Activated T-cell treated with anti-CD3 and anti-CD28 coated beads for 1 hour (primary cell): ENCODE data around the gene HYOU1.
"Not testable (repeated sequence)": the region's sequence is repeated elsewhere in the genome, so short reads cannot be mapped to it uniquely, and the experiment has no call there.

Source experiments
- DNase-seq: peaks from one replicate; pipeline ENCODE4 v3.0.0-alpha.2; 2020; ENCODE audit warnings: low read depth

HYOU1 gene

DNA sequence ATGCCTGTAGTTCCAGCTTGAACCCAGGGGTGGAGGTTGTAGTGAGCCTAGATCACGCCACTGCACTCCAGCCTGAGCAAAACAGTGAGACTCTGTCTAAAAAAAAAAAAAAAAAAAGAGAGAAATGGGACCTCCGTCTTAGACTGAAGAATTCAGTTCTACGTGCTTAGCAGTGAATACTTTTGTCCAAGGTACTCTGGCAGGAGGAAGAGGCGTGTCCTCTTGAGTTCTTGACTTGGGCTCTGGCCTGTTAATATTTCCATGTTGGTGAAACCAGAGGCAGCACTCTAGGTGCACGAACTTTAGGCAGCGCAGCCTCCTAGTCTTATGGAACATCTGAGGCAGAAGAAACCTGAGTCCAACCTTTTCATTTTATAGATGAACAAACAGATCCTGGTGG lies 30.1 kb upstream of the HYOU1 start:
- no peak for DNase-seq

DNA sequence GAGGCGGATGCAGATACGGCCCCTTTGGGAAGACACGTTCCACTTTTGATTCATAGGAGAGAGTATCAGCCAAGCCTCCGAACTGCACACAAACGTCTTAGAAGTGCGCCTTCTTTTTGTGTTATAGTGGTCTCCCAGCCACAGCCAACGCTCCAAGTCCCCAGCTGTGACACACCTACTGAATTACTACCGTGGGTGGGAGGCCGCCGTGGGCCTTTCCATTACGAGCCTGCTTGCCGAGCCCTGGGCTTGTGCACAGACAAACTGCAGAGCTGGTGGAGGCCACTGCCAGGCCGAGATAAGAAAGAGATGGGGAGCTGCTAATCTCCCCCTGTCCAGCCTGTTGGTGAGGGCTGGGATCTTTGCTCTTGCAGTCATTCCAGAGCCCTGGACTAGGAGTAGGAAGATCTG lies 28.4 kb upstream of the HYOU1 start:
- DNase-seq, result no peak

DNA sequence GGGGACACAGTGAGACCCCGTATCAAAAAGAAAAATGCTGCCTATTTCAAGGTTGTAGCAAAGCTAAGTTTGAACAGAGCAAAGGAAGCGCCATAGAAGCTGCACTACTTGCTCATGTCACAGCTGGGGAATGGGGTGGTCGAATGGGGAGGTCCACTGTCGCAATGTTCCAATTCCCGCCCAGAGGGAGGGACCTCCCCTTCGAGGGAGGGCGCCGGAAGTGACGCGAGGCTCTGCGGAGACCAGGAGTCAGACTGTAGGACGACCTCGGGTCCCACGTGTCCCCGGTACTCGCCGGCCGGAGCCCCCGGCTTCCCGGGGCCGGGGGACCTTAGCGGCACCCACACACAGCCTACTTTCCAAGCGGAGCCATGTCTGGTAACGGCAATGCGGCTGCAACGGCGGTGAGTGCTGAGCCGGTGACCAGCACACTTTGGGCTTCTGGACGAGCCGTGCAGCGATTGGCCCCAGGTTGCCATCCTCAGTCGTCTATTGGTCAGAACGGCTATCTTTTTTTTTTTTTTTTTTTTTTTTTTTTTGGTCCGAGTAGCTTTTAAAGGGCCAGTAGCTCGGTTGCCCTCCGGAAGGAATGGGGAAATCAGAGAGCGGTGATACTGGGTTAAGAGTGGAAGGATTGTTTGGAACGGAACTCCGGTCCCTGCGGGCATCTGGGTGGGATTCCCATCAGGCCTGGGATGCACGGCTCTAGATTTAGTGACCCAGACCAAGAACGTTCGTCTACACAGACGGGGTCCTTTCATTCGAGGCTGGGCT lies 27.8 kb upstream of the HYOU1 start, which contains the start of gene HMBS:
Gene HMBS (plus strand): TSS at position 219 of the 774 bp plus-strand sequence. CDS start 153 bp downstream, at position 372.
- peak; percentile 83 for DNase-seq

DNA sequence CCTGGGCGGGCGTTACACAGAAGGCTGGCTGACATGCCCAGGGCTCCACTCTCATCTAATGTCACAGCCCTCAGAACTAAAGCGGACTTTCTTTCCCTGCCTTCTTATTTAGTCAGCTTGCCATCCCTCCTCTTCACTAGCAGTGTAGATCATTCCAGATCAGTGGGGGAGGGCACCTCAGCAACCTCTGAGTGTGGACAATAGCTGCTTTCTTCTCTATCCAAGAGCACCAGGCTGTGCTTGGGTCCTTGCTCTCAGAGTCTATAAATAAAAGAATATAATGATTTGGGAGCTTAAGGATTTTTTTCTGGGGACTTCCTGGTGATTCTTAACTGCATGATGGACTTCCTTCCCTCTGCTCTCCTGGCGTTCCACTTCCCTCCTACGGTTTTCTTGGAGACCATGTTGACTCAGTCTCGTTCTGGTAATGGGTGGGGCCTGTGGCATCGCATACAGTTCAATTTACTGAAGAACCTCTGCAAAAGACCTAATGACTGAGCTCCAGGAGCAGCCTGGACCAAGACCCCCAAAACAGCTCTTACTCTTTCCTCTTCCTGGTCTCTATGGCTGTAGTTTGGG lies 24.8 kb upstream of the HYOU1 start:
- DNase-seq, result no peak

DNA sequence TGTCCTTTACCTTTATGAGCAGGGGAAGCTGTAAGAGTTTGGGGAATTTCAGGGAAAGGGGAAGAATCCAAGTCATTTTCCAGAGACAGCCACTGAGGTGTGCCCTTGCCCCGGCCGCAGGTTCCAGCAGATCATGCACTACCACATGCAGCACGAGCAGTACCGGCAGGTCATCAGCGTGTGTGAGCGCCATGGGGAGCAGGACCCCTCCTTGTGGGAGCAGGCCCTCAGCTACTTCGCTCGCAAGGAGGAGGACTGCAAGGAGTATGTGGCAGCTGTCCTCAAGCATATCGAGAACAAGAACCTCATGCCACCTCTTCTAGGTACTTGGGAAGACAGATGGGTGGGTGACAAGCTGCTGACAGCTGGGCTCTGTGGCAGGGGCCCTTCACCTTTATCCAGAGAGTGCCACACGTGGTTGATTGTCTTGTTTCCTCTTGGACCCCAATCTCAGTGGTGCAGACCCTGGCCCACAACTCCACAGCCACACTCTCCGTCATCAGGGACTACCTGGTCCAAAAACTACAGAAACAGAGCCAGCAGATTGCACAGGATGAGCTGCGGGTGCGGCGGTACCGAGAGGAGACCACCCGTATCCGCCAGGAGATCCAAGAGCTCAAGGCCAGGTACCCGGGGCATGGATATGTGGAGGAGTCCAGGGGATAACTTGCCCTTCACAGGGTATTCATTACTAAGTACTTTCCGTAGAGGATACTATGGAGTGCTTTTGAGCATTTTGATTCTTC lies 21.8 kb upstream of the HYOU1 start:
- DNase-seq, result no peak

DNA sequence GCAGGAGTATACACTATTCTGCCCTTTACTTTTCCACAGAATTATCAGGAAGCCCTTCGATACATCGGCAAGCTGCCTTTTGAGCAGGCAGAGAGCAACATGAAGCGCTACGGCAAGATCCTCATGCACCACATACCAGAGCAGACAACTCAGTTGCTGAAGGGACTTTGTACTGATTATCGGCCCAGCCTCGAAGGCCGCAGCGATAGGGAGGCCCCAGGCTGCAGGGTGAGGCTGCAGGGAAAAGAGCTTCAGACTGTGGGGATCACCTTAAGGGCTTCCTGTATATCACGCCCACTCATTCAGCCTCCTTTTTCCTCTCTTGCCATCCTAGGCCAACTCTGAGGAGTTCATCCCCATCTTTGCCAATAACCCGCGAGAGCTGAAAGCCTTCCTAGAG lies 20.8 kb upstream of the HYOU1 start:
- DNase-seq, result no peak

DNA sequence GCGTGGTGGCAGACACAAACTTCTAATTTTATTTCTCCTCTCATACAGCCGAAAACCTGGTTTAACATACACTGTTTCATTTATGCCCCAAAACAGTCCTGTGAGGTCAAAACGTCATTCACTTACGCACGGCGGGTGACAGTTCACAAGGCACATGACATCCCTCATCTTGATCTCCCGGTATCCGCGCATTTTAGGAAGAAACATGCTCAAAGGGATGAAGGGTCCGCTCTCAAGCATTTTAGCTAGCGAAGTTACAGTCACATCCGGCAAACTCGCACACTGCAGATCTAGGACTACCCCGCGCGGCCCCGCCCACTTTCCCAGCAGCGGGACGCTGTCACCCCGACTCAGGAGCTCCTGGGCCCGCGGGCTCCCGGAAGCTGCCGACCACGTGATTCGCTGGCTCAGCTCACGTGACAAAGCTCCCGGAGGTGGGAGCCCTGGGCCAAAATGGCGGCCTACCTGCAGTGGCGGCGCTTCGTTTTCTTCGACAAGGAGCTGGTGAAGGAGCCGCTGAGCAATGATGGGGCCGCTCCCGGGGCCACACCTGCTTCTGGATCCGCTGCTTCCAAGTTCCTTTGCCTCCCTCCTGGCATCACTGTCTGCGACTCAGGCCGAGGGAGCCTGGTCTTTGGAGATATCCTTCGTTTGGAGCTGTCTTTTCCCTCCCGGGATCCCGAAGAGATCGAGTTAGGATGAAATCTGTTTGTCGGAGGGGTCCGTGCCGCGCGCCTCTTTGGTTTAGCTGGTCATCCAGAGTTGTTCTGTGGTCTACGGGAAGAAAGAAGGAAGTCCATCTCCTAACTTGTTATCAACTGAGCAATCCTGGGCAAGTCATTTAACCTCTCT lies 10.6 kb upstream of the HYOU1 start, which contains the start of gene VPS11:
Gene VPS11 (plus strand): TSS at position 448 of the 852 bp plus-strand sequence. CDS start 6 bp downstream, at position 454.
- peak; percentile 97 for DNase-seq

DNA sequence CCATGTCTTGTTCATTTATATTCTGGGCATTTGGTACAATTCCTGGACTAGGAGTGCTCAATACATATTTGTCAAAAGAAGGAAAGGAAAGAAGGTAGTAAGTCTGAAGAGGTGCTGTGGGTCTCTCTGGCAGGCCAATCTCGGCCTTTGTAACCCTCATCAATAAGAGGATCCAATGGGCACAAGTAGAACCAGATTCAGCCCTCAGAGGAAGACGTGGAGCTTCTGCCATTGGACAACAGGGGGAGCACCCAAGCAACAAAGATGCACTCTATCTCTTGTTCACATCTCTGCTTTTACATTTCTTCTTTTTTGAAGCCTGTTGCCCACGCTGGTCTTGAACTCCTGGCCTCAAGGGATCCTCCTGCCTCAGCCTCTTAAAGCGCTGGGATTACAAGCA lies 8.4 kb upstream of the HYOU1 start:
- peak; percentile 19 for DNase-seq

DNA sequence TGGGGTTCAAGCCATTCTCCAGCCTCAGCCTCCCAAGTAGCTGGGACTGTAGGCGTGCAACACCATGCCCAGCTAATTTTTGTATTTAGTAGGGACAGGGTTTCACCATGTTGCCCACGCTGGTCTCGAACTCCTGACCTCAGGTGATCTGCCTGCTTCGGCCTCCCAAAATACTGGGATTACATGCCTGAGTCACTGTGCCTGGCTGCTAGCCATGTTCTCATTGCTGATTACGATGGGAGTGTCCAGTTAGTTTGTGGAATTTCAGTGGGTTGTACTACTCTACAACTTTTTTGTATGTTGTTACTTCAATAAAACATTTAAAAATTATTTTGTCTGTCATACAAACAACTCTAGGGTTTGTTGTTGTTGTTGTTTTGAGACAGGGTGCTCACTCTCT lies 5.8 kb upstream of the HYOU1 start:
- DNase-seq, result no peak

DNA sequence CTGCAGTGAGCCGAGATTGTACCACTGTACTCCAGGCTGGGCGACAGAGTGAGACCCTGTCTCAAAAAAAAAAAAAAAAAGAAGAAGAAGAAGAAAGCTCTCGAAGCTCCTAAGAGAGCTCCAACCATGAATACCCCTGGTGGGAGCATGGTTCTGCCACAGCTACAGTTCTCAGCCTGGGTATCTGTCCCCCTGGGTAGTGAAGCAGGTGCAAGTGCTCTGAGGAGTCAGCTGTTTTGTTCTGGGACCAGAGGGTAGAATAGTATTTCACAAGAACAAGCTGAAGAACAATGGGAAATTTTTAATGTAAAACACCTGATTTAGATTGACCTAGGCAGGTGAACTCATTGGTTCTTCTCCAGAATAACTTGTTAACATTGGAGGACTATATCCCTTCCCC lies 4.3 kb upstream of the HYOU1 start:
- no peak for DNase-seq

DNA sequence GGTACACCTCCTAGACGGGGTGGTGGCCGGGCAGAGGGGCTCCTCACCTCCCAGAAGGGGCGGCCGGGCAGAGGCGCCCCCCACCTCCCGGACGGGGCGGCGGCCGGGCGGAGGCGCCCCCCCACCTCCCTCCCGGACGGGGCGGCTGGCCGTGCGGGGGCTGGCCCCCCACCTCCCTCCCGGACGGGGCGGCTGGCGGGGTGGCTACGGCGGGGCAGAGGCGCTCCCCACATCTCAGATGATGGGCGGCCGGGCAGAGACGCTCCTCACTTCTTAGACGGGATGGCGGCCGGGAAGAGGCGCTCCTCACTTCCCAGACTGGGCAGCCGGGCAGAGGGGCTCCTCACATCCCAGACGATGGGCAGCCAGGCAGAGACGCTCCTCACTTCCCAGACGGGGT lies 2.1 kb upstream of the HYOU1 start:
- DNase-seq, result not testable (repeated sequence)

DNA sequence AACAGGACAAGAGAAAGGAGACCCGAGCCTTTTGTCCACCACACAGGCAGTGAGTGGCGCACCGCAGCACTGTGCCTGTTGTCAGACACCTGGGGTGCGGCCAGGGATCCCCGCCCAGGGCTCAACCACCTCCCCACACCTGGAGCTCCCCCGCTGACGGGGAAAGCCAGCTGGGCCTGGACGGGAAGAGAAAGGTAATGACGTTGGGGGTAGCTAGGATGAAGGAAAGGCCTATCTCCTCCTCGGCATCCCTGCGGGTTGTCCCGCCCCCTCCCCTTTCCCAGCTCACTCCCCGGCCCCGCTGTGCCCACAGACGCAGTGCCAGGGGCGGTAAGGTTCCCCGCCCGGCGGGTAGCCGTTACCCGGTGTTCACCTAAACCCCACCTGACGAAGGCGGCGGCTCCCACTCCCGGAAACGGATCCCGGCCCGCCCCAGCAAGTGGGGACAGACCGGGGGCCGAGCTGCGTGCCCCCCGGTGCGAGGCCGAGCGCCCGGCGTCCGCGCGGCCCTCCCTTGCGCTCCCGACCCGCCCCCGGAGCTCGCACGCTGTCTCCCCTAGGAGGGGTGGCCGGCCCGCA lies 495 bp downstream of the HYOU1 start:
- peak; percentile 16 for DNase-seq

DNA sequence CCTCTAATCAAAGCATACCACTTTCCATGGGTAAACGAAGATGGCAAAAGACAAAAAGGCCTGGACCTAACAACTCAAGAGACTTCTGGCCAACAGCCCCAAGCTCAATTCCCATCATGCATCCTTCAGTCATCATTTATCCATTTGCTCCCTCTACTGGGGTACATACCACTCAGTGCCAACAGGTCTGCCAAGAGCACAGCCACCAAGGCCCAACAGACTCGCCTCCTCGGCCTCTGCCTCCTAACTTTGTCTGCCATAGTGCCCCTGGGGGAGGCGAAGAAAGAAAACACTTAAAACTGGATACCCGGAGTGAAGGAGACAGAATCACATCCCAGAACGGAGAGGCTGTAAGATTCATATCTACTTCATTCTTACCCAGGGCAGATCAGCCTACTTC lies 1.1 kb downstream of the HYOU1 start:
- DNase-seq, result no peak

DNA sequence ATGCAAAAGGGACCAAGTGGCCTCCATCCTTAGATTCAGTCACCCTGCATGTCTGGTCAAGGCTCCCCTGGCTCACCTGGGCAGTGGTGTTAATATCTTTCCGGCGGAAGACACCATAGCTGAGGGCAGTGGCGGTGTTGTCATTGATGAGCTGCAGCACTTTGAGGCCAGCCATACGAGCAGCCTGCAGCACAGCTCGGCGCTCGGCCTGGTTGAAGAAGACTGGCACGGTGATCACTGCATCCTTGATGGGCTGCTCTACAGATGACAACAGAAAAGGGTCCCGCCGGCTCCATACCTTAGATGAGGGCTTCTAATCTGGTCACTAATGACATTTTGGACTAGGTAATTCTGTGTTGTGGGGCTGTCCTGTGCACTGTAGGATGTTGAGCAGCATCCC lies 2.6 kb downstream of the HYOU1 start:
- DNase-seq, result no peak

DNA sequence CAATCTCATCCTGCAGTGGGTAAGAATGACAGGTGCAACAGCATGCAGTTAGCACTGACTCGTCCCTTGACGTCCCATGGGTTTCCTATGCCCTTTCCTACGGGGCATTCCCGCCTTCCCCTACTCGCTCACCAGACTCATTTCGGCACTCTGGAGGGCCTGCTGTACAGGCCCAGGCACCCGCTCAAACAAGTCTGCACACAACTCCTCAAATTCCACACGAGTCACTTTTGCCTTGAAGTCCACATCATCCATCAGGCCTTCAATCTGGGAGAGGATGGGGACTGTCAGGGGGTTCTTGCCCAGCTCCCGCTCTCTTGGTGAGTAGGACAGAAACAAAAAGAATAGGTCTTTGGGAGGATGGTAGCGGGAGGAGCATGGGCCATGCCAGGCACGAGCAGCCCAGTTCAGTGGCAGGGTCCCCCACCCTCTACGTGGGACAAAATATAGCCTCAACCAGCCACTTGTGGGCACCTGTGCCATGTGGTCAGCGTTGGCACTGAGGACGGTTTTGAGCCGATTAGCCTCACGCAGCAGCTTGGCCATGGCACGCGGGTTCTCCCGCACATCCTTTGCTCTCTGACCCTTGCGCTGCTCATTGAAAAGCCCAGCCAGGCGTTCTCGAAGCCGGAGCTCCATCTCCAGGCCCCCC lies 4.7 kb downstream of the HYOU1 start:
- no peak for DNase-seq

DNA sequence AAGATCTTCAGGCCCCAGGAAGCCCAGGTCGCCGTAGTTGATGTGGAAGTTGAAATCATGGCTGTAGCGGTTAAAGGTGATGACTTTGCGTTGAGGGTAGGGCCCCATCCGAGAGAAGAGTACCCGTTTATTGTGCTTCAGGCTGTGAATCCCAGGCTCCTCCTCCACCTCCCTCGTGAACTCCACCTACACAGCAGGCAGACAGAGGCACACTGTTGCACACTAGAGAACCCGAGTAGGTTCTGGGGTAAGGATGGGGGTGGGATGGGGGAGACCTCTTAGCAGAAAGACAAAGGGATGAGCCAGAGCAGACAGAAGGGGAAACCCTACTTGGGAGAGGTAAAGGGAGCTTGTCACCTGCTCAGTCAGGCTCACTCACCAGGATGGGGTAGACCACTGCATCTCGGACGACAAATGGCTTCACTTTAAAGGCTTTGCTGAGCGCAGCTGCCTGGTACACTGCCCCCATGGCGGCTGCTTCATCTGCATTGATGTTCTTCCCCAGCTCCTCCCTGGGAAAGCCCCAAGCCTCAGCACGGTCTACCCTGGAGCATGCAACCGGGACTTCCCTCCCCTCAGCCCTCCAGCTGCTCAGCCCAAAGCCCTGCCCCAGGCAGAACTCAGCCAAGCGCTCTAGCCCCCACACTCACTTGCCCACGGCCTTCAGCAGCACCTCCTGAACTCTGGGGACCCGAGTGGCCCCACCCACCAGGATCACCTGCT lies 5.4 kb downstream of the HYOU1 start:
- DNase-seq, result no peak

DNA sequence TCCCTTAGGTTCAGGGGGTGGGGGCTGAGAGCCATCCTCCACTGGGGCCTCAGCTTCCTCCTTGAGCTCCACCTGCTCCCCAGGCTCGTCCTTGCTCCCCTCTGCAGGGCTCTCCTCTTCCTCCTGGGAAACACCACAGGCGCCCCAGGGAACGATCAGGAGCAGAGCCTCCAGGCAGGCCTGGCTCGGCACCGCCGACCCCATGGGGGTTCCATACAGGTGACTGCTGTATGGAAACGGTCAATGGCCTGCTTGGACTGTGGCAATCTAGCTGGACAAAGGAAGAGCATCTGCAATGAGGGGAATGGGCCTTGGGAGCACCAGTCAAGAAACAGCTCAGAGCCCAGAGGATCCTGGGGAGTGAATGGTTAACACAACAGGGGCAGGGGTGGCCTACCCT lies 7.9 kb downstream of the HYOU1 start:
- no peak for DNase-seq

DNA sequence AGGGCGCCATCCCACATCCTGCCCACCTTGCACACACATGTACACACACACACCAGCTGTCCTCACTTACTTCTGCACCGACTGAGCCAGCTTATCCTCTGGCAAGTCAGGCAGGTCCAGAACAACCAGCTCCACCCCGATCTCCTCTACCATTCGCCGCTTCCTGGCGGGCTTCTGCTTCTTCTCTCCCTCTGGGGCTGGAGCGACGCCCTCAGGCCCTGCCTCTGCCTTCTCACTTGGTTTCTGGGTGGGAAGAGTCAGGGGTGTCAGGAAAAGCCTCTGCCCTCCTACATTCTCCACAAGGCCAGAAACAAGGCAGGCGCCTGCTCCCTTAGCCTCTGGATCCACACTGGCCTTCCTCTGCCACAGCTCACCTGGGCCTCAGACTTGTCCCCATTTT lies 8.4 kb downstream of the HYOU1 start:
- no peak for DNase-seq

DNA sequence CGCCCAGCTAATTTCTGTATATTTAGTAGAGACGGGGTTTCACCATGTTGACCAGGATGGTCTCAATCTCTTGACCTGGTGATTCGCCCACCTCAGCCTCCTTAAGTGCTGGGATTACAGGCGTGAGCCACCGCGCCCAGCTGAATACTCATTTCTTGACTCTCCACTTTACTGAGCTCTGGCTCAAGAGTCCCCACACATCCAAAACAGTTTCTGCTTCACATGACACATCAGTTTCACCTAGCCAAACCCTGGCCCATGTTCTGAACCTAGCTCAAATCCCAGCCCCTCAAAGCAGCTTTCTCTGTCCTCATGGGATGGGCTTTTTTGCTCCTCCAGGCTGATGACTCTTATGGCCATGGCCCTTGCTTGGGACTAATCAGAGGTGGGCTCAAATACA lies 9.8 kb downstream of the HYOU1 start:
- DNase-seq, result no peak

DNA sequence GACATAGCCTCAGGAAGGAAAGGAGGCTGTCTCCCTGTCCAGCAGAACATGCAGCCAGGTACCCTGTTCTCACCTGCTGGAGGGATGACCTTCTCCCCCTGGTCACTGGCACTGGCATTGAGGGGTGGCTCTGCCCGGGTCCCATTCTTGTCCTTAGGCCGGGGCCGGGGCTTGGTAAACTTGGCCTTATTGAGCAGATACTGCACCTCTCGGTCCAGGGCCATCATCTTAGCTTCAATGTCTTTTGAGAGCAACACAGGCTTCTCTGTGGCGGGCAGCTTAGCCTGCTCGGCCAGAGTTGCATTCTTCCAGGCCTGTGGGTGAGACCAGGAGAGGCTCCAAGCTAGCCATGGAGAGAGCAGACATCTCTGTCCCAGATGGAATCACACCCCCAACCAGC lies 10.5 kb downstream of the HYOU1 start:
- no peak for DNase-seq

DNA sequence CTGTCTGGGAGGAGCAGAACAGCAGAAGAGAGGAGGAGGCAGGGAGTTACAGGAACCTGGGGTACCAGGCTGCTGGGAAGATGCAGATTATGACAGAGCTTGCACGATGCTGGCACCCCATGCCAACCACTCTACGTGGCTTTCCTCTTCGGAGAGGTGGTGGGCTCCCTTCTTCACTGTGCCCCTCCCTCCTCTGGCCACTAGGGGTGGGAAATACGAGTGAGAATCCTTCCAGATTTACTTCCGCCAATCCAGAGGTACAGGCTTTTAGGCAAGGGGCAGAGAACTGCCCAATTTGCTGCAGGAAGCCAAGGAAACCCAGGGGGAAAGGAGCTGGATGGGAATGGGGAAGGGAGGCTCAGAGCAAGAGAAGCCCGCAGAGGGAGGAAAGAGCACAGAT lies 12.3 kb downstream of the HYOU1 start:
- DNase-seq, result no peak
